Measurements from ENCODE around the gene CDC42BPA. TPM values are rescaled to one million over a fixed set of nuclear protein-coding genes. Genes with fewer than 3 reads are reported as not detected.
A peak's percentile ranks its signal among the peaks of the same experiment; 100 is the strongest.

Gene CDC42BPA
- polyA plus RNA-seq, 1 of the 3 experiments (the other 2 are of a cell fraction): 6.8 TPM

DNA sequence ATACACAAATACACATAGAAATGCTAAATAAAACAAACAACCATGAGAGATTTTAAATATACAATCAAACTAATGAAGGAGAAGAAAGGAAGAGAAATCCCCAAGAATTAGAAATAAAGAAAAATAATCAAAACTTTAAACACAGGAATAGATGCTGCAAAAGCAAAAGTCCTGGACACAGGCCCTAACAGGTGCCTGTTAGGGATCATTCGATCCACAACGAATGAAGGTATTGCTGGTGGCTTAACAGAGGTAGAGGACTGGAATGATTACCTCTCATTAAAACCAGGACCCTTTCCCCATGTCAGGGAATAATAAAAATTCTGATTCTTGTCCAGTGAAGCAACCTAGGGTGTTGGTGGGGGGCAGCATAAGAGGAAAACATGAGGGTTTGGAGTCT lies 56.8 kb downstream of the CDC42BPA start (continued):
- TF ChIP-seq GABPA (IDR thresholded peaks at IDR 0.05; ENCODE audit: low read depth): no peak

DNA sequence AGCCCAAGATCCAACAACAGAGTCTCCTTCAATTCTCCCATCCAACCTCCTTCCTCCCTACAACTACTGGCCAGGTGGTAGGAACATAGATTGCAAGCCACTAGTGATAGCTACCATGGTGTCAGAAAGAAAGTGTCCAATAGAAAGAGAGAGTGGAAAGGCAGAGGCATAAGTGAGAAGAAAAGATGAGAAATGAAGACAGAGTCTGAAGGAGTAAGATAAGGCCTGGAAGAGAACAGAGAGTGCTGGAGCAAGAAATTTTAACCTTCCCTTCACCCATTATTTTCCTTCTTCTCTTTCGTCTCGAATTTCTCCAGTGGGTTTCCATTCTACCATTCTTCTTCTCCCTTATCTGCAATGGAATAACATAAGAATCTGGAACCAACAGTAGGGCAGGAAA lies 57.9 kb downstream of the CDC42BPA start:
- DNase-seq: no peak
- ChIA-PET CTCF (no interaction called here), POLR2A (no interaction called here)
- H3K9me2 ChIP-seq: no peaks in the 10 kb centered on the region
- no peak overlapping the region for H3K4me2 ChIP-seq
- H3K4me1 ChIP-seq (ENCODE audit: control insufficient read depth in 1 of 2, insufficient read depth in 2 of 2, low read depth in 1 of 2, low read length in 1 of 2): no peaks in the 10 kb centered on the region
- WGBS (ENCODE audit: low lambda C conversion rate): 88% methylated on average over 2 of the region's 2 CpGs
- no peaks in the 10 kb centered on the region for H3K27me3 ChIP-seq (ENCODE audit: insufficient read depth)
- no peak overlapping the region for H3K9ac ChIP-seq
- H3K9me3 ChIP-seq: no peaks in the 10 kb centered on the region
- TF ChIP-seq NFIC (IDR thresholded peaks at IDR 0.05; ENCODE audit: borderline replicate concordance) (no peak), TAF1 (IDR thresholded peaks at IDR 0.05; ENCODE audit: borderline replicate concordance, low read depth, low read length) (no peak), GATA2 (CRISPR knock-in tag; IDR thresholded peaks at IDR 0.05) (no peak), SIN3A (IDR thresholded peaks at IDR 0.05; ENCODE audit: borderline replicate concordance, low read depth, low read length) (no peak), RFX5 (IDR thresholded peaks at IDR 0.05; ENCODE audit: low read length) (no peak), MAX (IDR thresholded peaks at IDR 0.05; ENCODE audit: low read depth) (no peak), CHD2 (IDR thresholded peaks at IDR 0.05; ENCODE audit: low read length, partially characterized antibody) (no peak), POLR2AphosphoS5 (IDR thresholded peaks at IDR 0.05; ENCODE audit: low read depth, low read length) (no peak), TEAD4 (IDR thresholded peaks at IDR 0.05; ENCODE audit: borderline replicate concordance, insufficient read depth) (no peak), CTCF (IDR thresholded peaks at IDR 0.05) (no peak)
- H3K36me3 ChIP-seq (replicated peaks in 1 of 2; ENCODE audit: control insufficient read depth in 1 of 2, insufficient read depth in 2 of 2, low read length in 1 of 2): no peaks in the 10 kb centered on the region
- no peak overlapping the region for H3K4me3 ChIP-seq (ENCODE audit: low read depth in 2 of 2, low read length in 1 of 2)
- no peak overlapping the region for H2AFZ ChIP-seq (ENCODE audit: low read depth)
- H3K27ac ChIP-seq (ENCODE audit: low read depth in 2 of 2, low read length in 1 of 2): no peak overlapping the region
- H3F3A ChIP-seq (replicated peaks; ENCODE audit: insufficient read depth): peaks cover under 1% of the 10 kb centered on the region
- peaks cover 31% of the 10 kb centered on the region for H4K20me1 ChIP-seq (ENCODE audit: insufficient read depth)
- H3K79me2 ChIP-seq (ENCODE audit: insufficient read depth): peaks cover 90% of the 10 kb centered on the region

DNA sequence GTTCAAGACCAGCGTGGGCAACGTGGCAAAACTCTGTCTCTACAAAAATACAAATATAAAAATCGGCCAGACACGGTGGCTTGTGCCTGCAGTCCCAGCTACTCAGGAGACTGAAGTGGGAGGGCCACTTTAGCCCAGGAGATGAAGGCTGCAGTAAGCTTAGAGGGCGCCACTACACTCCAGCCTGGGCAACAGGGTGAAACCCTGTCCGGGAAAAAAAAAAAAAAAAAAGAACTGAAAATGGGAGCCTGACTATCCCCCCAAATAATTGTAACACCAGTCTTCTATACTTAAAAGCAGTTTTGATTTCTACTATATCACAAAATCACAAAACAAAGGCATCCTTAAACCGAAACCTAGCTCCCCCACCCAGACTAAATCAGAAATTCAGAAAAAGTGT lies 60.3 kb downstream of the CDC42BPA start:
- POLR2A ChIA-PET: no interaction called here
- Histone ChIP-seq H3K4me1 (ENCODE audit: control insufficient read depth in 1 of 2, insufficient read depth in 2 of 2, low read depth in 1 of 2, low read length in 1 of 2) (no peaks in the 10 kb centered on the region), H3K9me3 (no peaks in the 10 kb centered on the region), H3K9ac (no peak overlapping the region), H3K36me3 (replicated peaks in 1 of 2; ENCODE audit: control insufficient read depth in 1 of 2, insufficient read depth in 2 of 2, low read length in 1 of 2) (peaks cover 0 to 10% of the 10 kb centered on the region in 2 experiments), H2AFZ (ENCODE audit: low read depth) (no peak overlapping the region), H3K4me3 (ENCODE audit: low read depth in 2 of 2, low read length in 1 of 2) (no peak overlapping the region), H3K9me2 (no peaks in the 10 kb centered on the region; the same call in 1 of the 2 replicates), H3K27me3 (ENCODE audit: insufficient read depth) (no peaks in the 10 kb centered on the region), H3K4me2 (no peak overlapping the region), H3F3A (replicated peaks; ENCODE audit: insufficient read depth) (peaks cover 11% of the 10 kb centered on the region), H3K79me2 (ENCODE audit: insufficient read depth) (peaks cover 94% of the 10 kb centered on the region), H3K27ac (ENCODE audit: low read depth in 2 of 2, low read length in 1 of 2) (no peak overlapping the region), H4K20me1 (ENCODE audit: insufficient read depth) (peaks cover 31% of the 10 kb centered on the region)
- DNase-seq: no peak
- CTCF ChIA-PET: interaction anchor here (0.6 kb wide), 1 partner anchor 9 kb away, joined by 3 read pairs; no protein-coding TSS in a partner anchor
- 78% methylated on average over 7 of the region's 7 CpGs for WGBS (ENCODE audit: low lambda C conversion rate)
- TF ChIP-seq MAX (IDR thresholded peaks at IDR 0.05; ENCODE audit: low read depth) (no peak), RAD21 (IDR thresholded peaks at IDR 0.05; ENCODE audit: low read length) (no peak), PBX3 (IDR thresholded peaks at IDR 0.05) (no peak), USF1 (IDR thresholded peaks at IDR 0.05; ENCODE audit: borderline replicate concordance, low read depth) (no peak), CTCF (IDR thresholded peaks at IDR 0.05) (peak; percentile 16; the same call in 1 of the 2 replicates), EP300 (IDR thresholded peaks at IDR 0.05; ENCODE audit: borderline replicate concordance in 1 of 2, low read depth in 1 of 2, low read length in 1 of 2) (no peak)
